Gastroesophageal sphincter (tissue), 4 donors: ENCODE data around the gene DMD. TPM values are rescaled to one million over a fixed set of nuclear protein-coding genes. Genes with fewer than 3 reads are reported as not detected.

Experiments
- ATAC-seq: fragments of 150-250 bp; one replicate; pipeline ENCODE4 v1.9.1; 2016; ENCODE audit warnings: mild to moderate bottlenecking, moderate library complexity
- H3K27ac ChIP-seq, 4 donors: fragments of 200-600 bp; sonication (generic) in 3 of 4; 1 replicate in 3 of 4; 2 replicates in 1 of 4; pipeline ENCODE4 v1.5.1; 2016 to 2019
- H3K27me3 ChIP-seq: fragments of 200-600 bp; sonication (generic); one replicate; pipeline ENCODE4 v1.5.1; 2019
- H3K36me3 ChIP-seq, 2 donors: fragments of 200-600 bp; sonication (generic); one replicate each; pipeline ENCODE4 v1.5.1; 2019; ENCODE audit warnings: control low read depth in 1 of 2
- H3K4me1 ChIP-seq, 3 donors: fragments of 200-600 bp; sonication (generic); 1 replicate in 2 of 3; 2 replicates in 1 of 3; pipeline ENCODE4 v1.5.1; 2016 to 2019; ENCODE audit warnings: control low read depth in 2 of 3
- H3K4me3 ChIP-seq, 2 donors: fragments of 200-600 bp; sonication (generic); one replicate each; pipeline ENCODE4 v1.5.1; 2019; ENCODE audit warnings: mild to moderate bottlenecking in 1 of 2, moderate library complexity in 1 of 2
- H3K9me3 ChIP-seq, 3 donors: fragments of 200-600 bp; sonication (generic); one replicate each; pipeline ENCODE4 v1.5.1; 2017 to 2019; ENCODE audit warnings: control low read depth in 2 of 3
- EP300 ChIP-seq: sonication (generic); formaldehyde crosslinking; IDR thresholded peaks from one replicate; pipeline ENCODE4 v1.6.1; 2017; ENCODE audit warnings: antibody characterized with exemption, mild to moderate bottlenecking
- POLR2A ChIP-seq, 2 donors: fragments of 450-650 bp; IDR thresholded peaks; one replicate each; pipeline ENCODE4 v1.6.1; 2017; ENCODE audit warnings: antibody characterized with exemption in 2 of 2, mild to moderate bottlenecking in 2 of 2, moderate library complexity in 1 of 2
- POLR2AphosphoS5 ChIP-seq: sonication (generic); formaldehyde crosslinking; IDR thresholded peaks from one replicate; pipeline ENCODE4 v1.6.1; 2017; ENCODE audit warnings: antibody characterized with exemption
- WGBS, 2 donors: methylation state at CpG; one replicate each; pipeline ENCODE4 v1.1.5; 2018; ENCODE audit warnings: low coverage in 1 of 2; 5-methylcytosine and 5-hydroxymethylcytosine counted together
- total RNA-seq, 4 donors: library from RNA; depleted of rRNA; stranded (reverse); fragments of >200 nt; gene quantifications; one replicate each; pipeline ENCODE4 v1.1.0, GENCODE V29; 2016
- TF ChIP-seq, protein P1 (sequence below), 4 experiments: fragments of 200-600 bp in 2 of 4; fragments of 450-650 bp in 2 of 4; sonication (generic) in 1 of 4; IDR thresholded peaks; one replicate each; pipeline ENCODE4 v1.5.1; 2017 to 2019; ENCODE audit warnings: antibody characterized with exemption in 4 of 4, mild to moderate bottlenecking in 2 of 4, moderate library complexity in 2 of 4

Gene DMD
- total RNA-seq = 100 to 1,000 TPM; 111 to 225 (median 183) TPM

DNA sequence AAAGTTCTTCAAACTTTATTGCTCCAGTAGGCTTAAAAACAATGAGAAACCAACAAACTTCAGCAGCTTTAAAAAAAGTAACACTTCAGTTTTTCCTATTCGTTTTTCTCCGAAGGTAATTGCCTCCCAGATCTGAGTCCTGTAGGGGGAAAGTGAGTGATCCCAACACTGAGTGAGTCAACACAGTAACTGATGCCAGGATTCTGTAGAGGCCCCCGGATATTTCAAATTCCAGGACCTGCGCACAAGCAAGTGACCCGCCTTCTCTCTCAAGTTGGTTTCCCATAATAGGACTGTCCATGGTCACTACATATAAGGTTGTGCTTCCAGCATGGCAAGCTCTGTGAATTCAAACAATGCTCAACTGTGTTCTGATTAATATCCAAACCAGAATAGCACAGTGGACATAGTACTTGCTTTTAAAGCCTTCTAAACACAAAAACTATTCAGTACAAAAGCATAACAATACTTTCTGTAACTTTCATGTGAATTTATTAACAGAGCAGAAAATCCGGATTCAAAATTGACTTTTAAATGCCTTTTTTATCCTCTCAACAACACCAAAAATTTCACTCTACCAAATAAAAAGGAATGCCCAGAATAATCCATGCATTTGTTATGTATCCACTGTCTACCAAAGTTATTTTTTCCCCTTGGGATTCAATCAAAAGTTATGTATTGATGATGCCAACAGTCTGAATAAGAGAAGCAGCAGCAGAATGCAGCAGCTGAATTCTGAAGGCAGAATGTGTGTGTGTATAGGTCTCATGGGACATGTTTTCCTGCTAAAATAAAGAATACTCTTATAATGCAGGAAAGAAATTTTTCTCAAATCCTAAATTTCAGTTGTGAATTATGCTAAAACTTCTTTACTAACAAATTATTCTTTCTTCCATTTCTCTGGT is at the start of gene DMD:
Gene DMD, minus strand, starts transcription at position 194 of the 905 bp plus-strand sequence. CDS start 237 bp downstream, outside the sequence.
- TF ChIP-seq EP300 (no peak), POLR2A (IDR thresholded peaks at IDR 0.05) (peak; percentile 29 to 40), POLR2AphosphoS5 (peak; percentile 87)
- TF ChIP-seq, protein P1, sequence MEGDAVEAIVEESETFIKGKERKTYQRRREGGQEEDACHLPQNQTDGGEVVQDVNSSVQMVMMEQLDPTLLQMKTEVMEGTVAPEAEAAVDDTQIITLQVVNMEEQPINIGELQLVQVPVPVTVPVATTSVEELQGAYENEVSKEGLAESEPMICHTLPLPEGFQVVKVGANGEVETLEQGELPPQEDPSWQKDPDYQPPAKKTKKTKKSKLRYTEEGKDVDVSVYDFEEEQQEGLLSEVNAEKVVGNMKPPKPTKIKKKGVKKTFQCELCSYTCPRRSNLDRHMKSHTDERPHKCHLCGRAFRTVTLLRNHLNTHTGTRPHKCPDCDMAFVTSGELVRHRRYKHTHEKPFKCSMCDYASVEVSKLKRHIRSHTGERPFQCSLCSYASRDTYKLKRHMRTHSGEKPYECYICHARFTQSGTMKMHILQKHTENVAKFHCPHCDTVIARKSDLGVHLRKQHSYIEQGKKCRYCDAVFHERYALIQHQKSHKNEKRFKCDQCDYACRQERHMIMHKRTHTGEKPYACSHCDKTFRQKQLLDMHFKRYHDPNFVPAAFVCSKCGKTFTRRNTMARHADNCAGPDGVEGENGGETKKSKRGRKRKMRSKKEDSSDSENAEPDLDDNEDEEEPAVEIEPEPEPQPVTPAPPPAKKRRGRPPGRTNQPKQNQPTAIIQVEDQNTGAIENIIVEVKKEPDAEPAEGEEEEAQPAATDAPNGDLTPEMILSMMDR (IDR thresholded peaks at IDR 0.05) = peak in 1 of 4 experiments; percentile 45
- Histone ChIP-seq H3K9me3 (no peaks in the 10 kb centered on the region), H3K4me1 (peaks cover 0 to 11% (median 0%) of the 10 kb centered on the region in 3 donors), H3K27ac (peak within 1 kb of the TSS; percentile 66 to 92 (median 78)), H3K4me3 (peak within 1 kb of the TSS; percentile 47 to 68), H3K27me3 (no peaks in the 10 kb centered on the region), H3K36me3 (no peaks in the 10 kb centered on the region)
- peak; percentile 96 for ATAC-seq
- 3 to 5% methylated on average over 3 of the region's 6 CpGs for WGBS, 2 donors

GRCh38 chrX:33252306-33252825 is 41.0 kb upstream of the DMD start:
- WGBS, 2 donors = 50 to 67% methylated on average over 1 of the region's 1 CpG
- TF ChIP-seq EP300 (no peak), POLR2A (IDR thresholded peaks at IDR 0.05) (no peak), POLR2AphosphoS5 (no peak)
- TF ChIP-seq, protein P1 (IDR thresholded peaks at IDR 0.05) = no peak

GRCh38 chrX:33218819-33219218 is 7.5 kb upstream of the DMD start:
- Histone ChIP-seq H3K4me1 (no peaks in the 10 kb centered on the region), H3K27ac (no peak overlapping the region), H3K27me3 (no peaks in the 10 kb centered on the region), H3K4me3 (no peak overlapping the region), H3K9me3 (no peaks in the 10 kb centered on the region), H3K36me3 (no peaks in the 10 kb centered on the region)
- TF ChIP-seq POLR2A (IDR thresholded peaks at IDR 0.05) = no peak
- no peak for TF ChIP-seq EP300
- no peak for TF ChIP-seq POLR2AphosphoS5
- TF ChIP-seq, protein P1 (IDR thresholded peaks at IDR 0.05) = no peak
- 64 to 100% methylated on average over 2 to 3 of the region's 4 CpGs for WGBS, 2 donors
- no peak for ATAC-seq

More at GRCh38 chrX:33252306-33252825, 41.0 kb upstream of the DMD start:
- H3K27me3 ChIP-seq = no peaks in the 10 kb centered on the region
- no peak overlapping the region for H3K27ac ChIP-seq
- H3K4me1 ChIP-seq = no peaks in the 10 kb centered on the region
- no peak overlapping the region for H3K4me3 ChIP-seq
- H3K9me3 ChIP-seq = no peaks in the 10 kb centered on the region
- no peaks in the 10 kb centered on the region for H3K36me3 ChIP-seq
- ATAC-seq = no peak

DNA sequence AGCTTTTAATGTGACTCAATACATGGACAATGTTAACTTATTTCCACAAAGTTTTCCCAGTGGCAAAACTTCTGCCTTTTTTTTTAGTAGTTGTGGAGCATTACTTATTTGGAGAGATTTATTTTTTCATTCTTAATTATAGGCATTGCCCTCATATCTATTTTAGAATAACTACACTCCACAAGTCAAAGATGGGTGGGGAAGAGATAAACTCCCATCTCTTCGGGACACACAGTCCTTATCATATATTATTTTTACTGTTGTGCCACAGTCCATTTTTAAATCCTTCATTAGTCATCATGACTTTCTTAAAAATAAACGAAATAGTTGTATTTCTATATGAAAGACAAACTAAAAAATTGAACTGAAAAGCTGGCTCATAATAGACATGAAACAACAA is 1.2 kb downstream of the DMD start:
- no peaks in the 10 kb centered on the region for H3K36me3 ChIP-seq
- no peaks in the 10 kb centered on the region for H3K27me3 ChIP-seq
- no peak for ATAC-seq
- peak overlapping the region; percentile 66 to 92 (median 78) for H3K27ac ChIP-seq
- peaks cover 0 to 11% (median 0%) of the 10 kb centered on the region in 3 donors for H3K4me1 ChIP-seq
- TF ChIP-seq POLR2A (IDR thresholded peaks at IDR 0.05) (no peak), EP300 (no peak)
- 0 to 30% methylated on average over 1 to 2 of the region's 2 CpGs for WGBS, 2 donors
- no peaks in the 10 kb centered on the region for H3K9me3 ChIP-seq
- H3K4me3 ChIP-seq = peak overlapping the region; percentile 47 to 68

DNA sequence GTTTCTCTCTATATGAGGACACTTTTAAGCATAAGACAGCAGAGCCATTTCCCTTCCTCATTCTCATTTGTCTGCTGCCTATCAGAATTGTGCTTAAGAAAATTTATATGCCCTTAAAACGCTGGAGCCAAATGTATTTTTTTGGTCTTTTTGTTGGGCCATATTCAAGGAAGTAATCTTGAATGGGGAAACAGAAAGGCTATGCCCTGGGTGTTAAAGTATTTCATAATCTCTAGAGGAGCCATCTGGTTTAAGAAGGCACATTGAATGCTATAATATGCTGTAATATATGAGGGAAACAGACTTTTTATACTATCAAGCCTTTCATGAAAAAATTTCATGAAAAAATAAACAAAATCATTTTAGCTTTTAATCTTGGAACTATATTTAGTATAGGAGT is 4.3 kb downstream of the DMD start:
- Histone ChIP-seq H3K4me1 (peaks cover 0 to 15% (median 0%) of the 10 kb centered on the region in 3 donors), H3K27ac (peak overlapping the region in 3 of 4 donors; percentile 34 to 78 (median 77)), H3K9me3 (no peaks in the 10 kb centered on the region), H3K27me3 (no peaks in the 10 kb centered on the region), H3K4me3 (peak overlapping the region; percentile 47 to 68), H3K36me3 (no peaks in the 10 kb centered on the region)
- TF ChIP-seq POLR2AphosphoS5 = no peak
- no peak for TF ChIP-seq POLR2A (IDR thresholded peaks at IDR 0.05)
- no peak for TF ChIP-seq EP300
- TF ChIP-seq, protein P1 (IDR thresholded peaks at IDR 0.05) = no peak
- 33 to 40% methylated on average over 1 of the region's 1 CpG for WGBS, 2 donors
- ATAC-seq = no peak
